ENCODE results near the gene SLC40A1. TPM values are rescaled to one million over a fixed set of nuclear protein-coding genes. Genes with fewer than 3 reads are reported as not detected.
A peak's percentile ranks its signal among the peaks of the same experiment; 100 is the strongest.
"Not testable (repeated sequence)": the region's sequence is repeated elsewhere in the genome, so short reads cannot be mapped to it uniquely, and the experiment has no call there.

SLC40A1 gene
- 100 to 1,000 TPM; 109 to 161 (median 136) TPM for polyA plus RNA-seq (ENCODE audit: insufficient read length in 4 of 4)

- peak in 3 of 4 donors; percentile 69 to 77 (median 70) for DNase-seq (ENCODE audit: low read depth in 4 of 4, low spot score in 3 of 4)
Measured at GRCh38 chr2:189580658-189581353, at the start of gene SLC40A1. SLC40A1 (minus strand) TSS chr2:189580786; CDS start chr2:189580460, 326 bp downstream.

- DNase-seq (ENCODE audit: low read depth in 4 of 4, low spot score in 3 of 4): peak in 3 of 4 donors; percentile 33 to 49 (median 43)
Measured at GRCh38 chr2:189629531-189630453, 49.2 kb upstream of the SLC40A1 start.

- DNase-seq (ENCODE audit: low read depth in 4 of 4, low spot score in 3 of 4): no peak
Measured at GRCh38 chr2:189628817-189629530, 48.4 kb upstream of the SLC40A1 start.

- DNase-seq (ENCODE audit: low read depth in 4 of 4, low spot score in 3 of 4): no peak
Measured at GRCh38 chr2:189627789-189628188, 47.2 kb upstream of the SLC40A1 start.

- no peak for DNase-seq (ENCODE audit: low read depth in 4 of 4, low spot score in 3 of 4)
Measured at GRCh38 chr2:189625636-189626035, 45.0 kb upstream of the SLC40A1 start.

- DNase-seq (ENCODE audit: low read depth in 4 of 4, low spot score in 3 of 4): no peak
Measured at GRCh38 chr2:189624648-189625355, 44.2 kb upstream of the SLC40A1 start.

- no peak for DNase-seq (ENCODE audit: low read depth in 4 of 4, low spot score in 3 of 4)
Measured at GRCh38 chr2:189623049-189623448, 42.5 kb upstream of the SLC40A1 start.

GRCh38 chr2:189621781-189622180, 41.2 kb upstream of the SLC40A1 start:
- no peak for DNase-seq (ENCODE audit: low read depth in 4 of 4, low spot score in 3 of 4)

GRCh38 chr2:189618197-189618596, 37.6 kb upstream of the SLC40A1 start:
- no peak for DNase-seq (ENCODE audit: low read depth in 4 of 4, low spot score in 3 of 4)

GRCh38 chr2:189614585-189614984, 34.0 kb upstream of the SLC40A1 start:
- DNase-seq (ENCODE audit: low read depth in 4 of 4, low spot score in 3 of 4): no peak

- no peak for DNase-seq (ENCODE audit: low read depth in 4 of 4, low spot score in 3 of 4)
Measured at GRCh38 chr2:189613650-189614420, 33.2 kb upstream of the SLC40A1 start.

GRCh38 chr2:189613077-189613636, 32.6 kb upstream of the SLC40A1 start:
- DNase-seq (ENCODE audit: low read depth in 4 of 4, low spot score in 3 of 4): peak in 2 of 4 donors; percentile 35 to 43

GRCh38 chr2:189610700-189611099, 30.1 kb upstream of the SLC40A1 start:
- DNase-seq (ENCODE audit: low read depth in 4 of 4, low spot score in 3 of 4): no peak

- DNase-seq (ENCODE audit: low read depth in 4 of 4, low spot score in 3 of 4): no peak
Measured at GRCh38 chr2:189609853-189610252, 29.3 kb upstream of the SLC40A1 start.

GRCh38 chr2:189609423-189609816, 28.8 kb upstream of the SLC40A1 start:
- DNase-seq (ENCODE audit: low read depth in 4 of 4, low spot score in 3 of 4): no peak

- no peak for DNase-seq (ENCODE audit: low read depth in 4 of 4, low spot score in 3 of 4)
Measured at GRCh38 chr2:189608795-189609422, 28.3 kb upstream of the SLC40A1 start.

GRCh38 chr2:189608170-189608569, 27.6 kb upstream of the SLC40A1 start:
- no peak for DNase-seq (ENCODE audit: low read depth in 4 of 4, low spot score in 3 of 4)

- DNase-seq (ENCODE audit: low read depth in 4 of 4, low spot score in 3 of 4): no peak
Measured at GRCh38 chr2:189602233-189602632, 21.6 kb upstream of the SLC40A1 start.

- DNase-seq (ENCODE audit: low read depth in 4 of 4, low spot score in 3 of 4): not testable (repeated sequence)
Measured at GRCh38 chr2:189601652-189602051, 21.1 kb upstream of the SLC40A1 start.
